Measurements from ENCODE around the gene PLEKHG1.

The PLEKHG1 gene

GRCh38 chr6:150636808-150637207 is 37.1 kb downstream of the PLEKHG1 start:
- DNase-seq (ENCODE audit: low read depth, low spot score): no peak
- no peak overlapping the region for H3K27ac ChIP-seq

- DNase-seq (ENCODE audit: low read depth, low spot score): no peak
These were observed 37.6 kb downstream of the PLEKHG1 start for GRCh38 chr6:150637266-150637665.

GRCh38 chr6:150638267-150638666 is 38.6 kb downstream of the PLEKHG1 start:
- H3K27ac ChIP-seq: no peak overlapping the region
- DNase-seq (ENCODE audit: low read depth, low spot score): no peak

More at GRCh38 chr6:150637266-150637665, 37.6 kb downstream of the PLEKHG1 start:
- H3K27ac ChIP-seq: no peak overlapping the region

GRCh38 chr6:150638765-150639164 is 39.1 kb downstream of the PLEKHG1 start:
- H3K27ac ChIP-seq: no peak overlapping the region
- DNase-seq (ENCODE audit: low read depth, low spot score): no peak

- H3K27ac ChIP-seq: no peak overlapping the region
- DNase-seq (ENCODE audit: low read depth, low spot score): no peak
These were observed 40.2 kb downstream of the PLEKHG1 start for GRCh38 chr6:150639823-150640331.

- no peak for DNase-seq (ENCODE audit: low read depth, low spot score)
- no peak overlapping the region for H3K27ac ChIP-seq
These were observed 41.0 kb downstream of the PLEKHG1 start for GRCh38 chr6:150640556-150641209.

GRCh38 chr6:150641398-150642139 is 41.9 kb downstream of the PLEKHG1 start:
- DNase-seq (ENCODE audit: low read depth, low spot score): no peak
- no peak overlapping the region for H3K27ac ChIP-seq

GRCh38 chr6:150646228-150646627 is 46.5 kb downstream of the PLEKHG1 start:
- DNase-seq (ENCODE audit: low read depth, low spot score): no peak
- no peak overlapping the region for H3K27ac ChIP-seq

- no peak for DNase-seq (ENCODE audit: low read depth, low spot score)
- H3K27ac ChIP-seq: no peak overlapping the region
These were observed 47.4 kb downstream of the PLEKHG1 start for GRCh38 chr6:150647051-150647450.

Data from epithelial cell of prostate (primary cell).